CD4-positive, CD25-positive, alpha-beta regulatory T cell (primary cell): ENCODE data around the gene GLB1L2. TPM values are rescaled to one million over a fixed set of nuclear protein-coding genes. Genes with fewer than 3 reads are reported as not detected.

Source experiments
- ATAC-seq, 2 donors: fragments of 150-1000 bp; cut with Tn5 transposase; one replicate each; pipeline ENCODE4 v1.10.0; 2021; ENCODE audit warnings: low read depth in 2 of 2, moderate number of reproducible peaks in 2 of 2, moderate library complexity in 1 of 2
- DNase-seq, 3 donors: peaks; one replicate each; pipeline versions ENCODE4 v3.0.0 to v3.0.0-alpha.2; 2012 to 2022; ENCODE audit warnings: mixed read lengths in 1 of 3
- H3K27ac ChIP-seq: one replicate; pipeline ENCODE4 v1.7.0; 2013; ENCODE audit warnings: mild to moderate bottlenecking, low read length; ENCODE audit not compliant: insufficient read depth, poor library complexity, severe bottlenecking
- H3K27me3 ChIP-seq: one replicate; pipeline ENCODE4 v1.7.0; 2013; ENCODE audit warnings: low read length; ENCODE audit not compliant: control insufficient read depth, insufficient read depth
- H3K36me3 ChIP-seq: one replicate; pipeline ENCODE4 v1.7.0; 2013; ENCODE audit warnings: mild to moderate bottlenecking, low read length, moderate library complexity; ENCODE audit not compliant: control insufficient read depth, insufficient read depth
- H3K4me1 ChIP-seq: 2 replicates; pipeline ENCODE4 v1.7.0; 2013; ENCODE audit warnings: mild to moderate bottlenecking, low read length; ENCODE audit not compliant: insufficient read depth, control insufficient read depth, poor library complexity, severe bottlenecking
- H3K4me3 ChIP-seq: one replicate; pipeline ENCODE4 v1.7.0; 2013; ENCODE audit warnings: low read depth, mild to moderate bottlenecking, low read length, moderate library complexity
- H3K9me3 ChIP-seq, 2 experiments: 1 replicate in 1 of 2; 2 replicates in 1 of 2; pipeline ENCODE4 v1.7.0; 2013; ENCODE audit warnings: low read length in 2 of 2, mild to moderate bottlenecking in 1 of 2, moderate library complexity in 1 of 2; ENCODE audit not compliant: control insufficient read depth in 2 of 2
- H3K27ac Mint-ChIP-seq, 3 donors: one replicate each; pipeline ENCODE4 v1.8.0; 2020 to 2022; ENCODE audit warnings: mild to moderate bottlenecking in 3 of 3, mixed read lengths in 3 of 3, moderate library complexity in 2 of 3
- H3K27me3 Mint-ChIP-seq: one replicate; pipeline ENCODE4 v1.8.0; 2022; ENCODE audit warnings: mild to moderate bottlenecking, mixed read lengths
- H3K36me3 Mint-ChIP-seq: one replicate; pipeline ENCODE4 v1.8.0; 2020; ENCODE audit warnings: mixed read lengths
- H3K4me1 Mint-ChIP-seq, 4 donors: one replicate each; pipeline ENCODE4 v1.8.0; 2020 to 2022; ENCODE audit warnings: mixed read lengths in 4 of 4, mild to moderate bottlenecking in 1 of 4
- H3K4me3 Mint-ChIP-seq, 4 donors: one replicate each; pipeline ENCODE4 v1.8.0; 2020 to 2022; ENCODE audit warnings: mild to moderate bottlenecking in 4 of 4, mixed read lengths in 4 of 4, moderate library complexity in 3 of 4
- H3K9me3 Mint-ChIP-seq, 7 donors: one replicate each; pipeline ENCODE4 v1.8.0; 2020 to 2022; ENCODE audit warnings: mixed read lengths in 7 of 7, mild to moderate bottlenecking in 3 of 7, moderate library complexity in 2 of 7
- polyA plus RNA-seq, 4 donors: library from polyadenylated mRNA; unstranded; fragments of 300-500 nt; fragmentation: Illumina TruSeq; gene quantifications; one replicate each; pipeline ENCODE4 v1.2.3, GENCODE V29; 2021
- total RNA-seq: library from RNA; stranded (reverse); gene quantifications from one replicate; pipeline ENCODE4 v1.2.3, GENCODE V29; 2022

GLB1L2 gene
- total and polyA plus RNA-seq, 5 donors from 2014 or later = 0.11 to 0.79 (median 0.54) TPM; not detected in 1

DNA sequence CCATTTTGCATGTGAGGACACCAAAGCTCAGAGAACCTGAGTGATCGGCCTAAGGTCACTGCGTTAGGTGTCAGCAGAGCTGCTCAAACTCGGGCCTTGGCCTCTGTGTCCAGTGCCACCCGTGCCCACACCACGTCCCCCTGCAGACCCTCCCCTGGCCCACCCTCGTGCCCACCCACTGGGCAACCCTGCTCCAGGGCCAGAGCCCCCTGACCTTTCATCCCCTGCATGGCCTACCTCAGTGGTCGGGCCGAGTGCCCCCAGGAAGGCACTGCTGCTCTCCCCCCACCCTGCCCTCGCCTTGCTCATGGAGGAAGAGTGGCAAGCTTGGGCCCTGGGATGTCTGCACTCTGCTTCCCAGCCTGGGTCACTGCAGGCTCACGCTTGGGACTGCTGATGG lies 62.5 kb downstream of the GLB1L2 start:
- no peak overlapping the region for H3K4me3 Mint-ChIP-seq
- Histone ChIP-seq H3K36me3 (no peaks in the 10 kb centered on the region), H3K9me3 (no peaks in the 10 kb centered on the region), H3K27me3 (no peaks in the 10 kb centered on the region), H3K4me1 (no peaks in the 10 kb centered on the region), H3K27ac (no peak overlapping the region), H3K4me3 (no peak overlapping the region)
- peaks cover 0 to 1% (median 0%) of the 10 kb centered on the region in 7 donors for H3K9me3 Mint-ChIP-seq
- no peaks in the 10 kb centered on the region for H3K36me3 Mint-ChIP-seq
- no peaks in the 10 kb centered on the region for H3K4me1 Mint-ChIP-seq
- H3K27ac Mint-ChIP-seq = no peak overlapping the region
- H3K27me3 Mint-ChIP-seq = peaks cover 4% of the 10 kb centered on the region
- no peak for ATAC-seq
- no peak for DNase-seq

DNA sequence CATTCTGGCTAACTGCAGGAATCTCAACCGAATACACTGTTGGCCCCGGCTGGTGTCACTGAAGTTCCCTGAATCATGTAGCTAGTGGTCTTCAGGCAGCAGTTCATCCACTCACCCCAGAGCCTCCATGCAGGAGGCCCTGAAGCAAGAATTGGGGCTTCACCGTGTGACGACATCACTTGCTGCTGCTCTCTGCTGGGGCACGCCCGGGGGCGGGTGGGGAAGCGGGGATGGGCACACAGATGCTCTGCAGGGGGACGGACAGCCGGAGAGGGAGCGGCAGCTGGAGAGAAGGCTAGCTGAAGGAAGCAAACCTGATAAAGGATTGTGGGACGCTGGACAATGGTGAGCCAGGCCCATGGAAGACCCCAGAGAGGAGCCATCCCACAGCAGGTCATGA lies 63.2 kb downstream of the GLB1L2 start:
- ATAC-seq = no peak

DNA sequence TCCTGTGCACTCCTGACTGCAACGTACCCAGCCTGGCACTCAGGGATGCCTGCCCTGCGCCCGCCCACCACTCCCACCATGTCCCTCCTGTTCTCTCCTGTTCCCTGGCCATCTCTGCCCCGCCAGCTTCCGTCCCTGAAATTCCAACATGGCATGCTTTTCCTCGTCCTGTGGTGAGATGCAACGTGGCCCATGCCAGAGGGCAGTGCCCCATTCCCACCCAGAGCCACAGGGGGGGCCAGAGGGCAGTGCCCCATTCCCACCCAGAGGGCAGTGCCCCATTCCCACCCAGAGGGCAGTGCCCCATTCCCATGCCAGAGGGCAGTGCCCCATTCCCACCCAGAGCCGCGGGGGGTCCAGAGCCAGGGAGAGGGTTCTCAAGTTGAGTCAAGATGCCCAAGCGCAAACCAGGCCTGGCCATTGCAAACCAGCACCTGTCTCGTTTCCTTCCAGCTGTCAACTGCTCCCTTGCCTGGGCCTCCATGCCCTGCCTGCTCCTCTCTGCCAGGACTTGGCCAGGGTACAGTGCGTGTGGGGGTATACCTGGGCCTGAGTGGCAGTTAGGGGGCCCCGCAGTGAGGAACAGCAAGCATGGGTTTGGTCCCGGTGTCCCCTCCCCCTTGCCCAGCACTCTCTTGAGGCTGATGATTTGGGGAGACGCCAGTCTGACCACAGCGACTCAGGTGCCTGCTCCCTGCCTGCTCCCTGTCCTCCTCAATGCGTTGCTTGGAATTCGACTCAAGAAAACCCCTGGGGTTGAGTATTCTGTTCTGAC lies 65.7 kb downstream of the GLB1L2 start:
- no peaks in the 10 kb centered on the region for H3K27me3 ChIP-seq

More for the DNA sequence above, 63.2 kb downstream of the GLB1L2 start:
- no peak overlapping the region for H3K4me3 ChIP-seq
- no peaks in the 10 kb centered on the region for H3K27me3 ChIP-seq
- Mint-ChIP-seq H3K9me3 (peaks cover 0 to 1% (median 0%) of the 10 kb centered on the region in 7 donors), H3K4me1 (no peaks in the 10 kb centered on the region), H3K4me3 (no peak overlapping the region), H3K27ac (no peak overlapping the region), H3K36me3 (no peaks in the 10 kb centered on the region), H3K27me3 (peaks cover 4% of the 10 kb centered on the region)
- no peak for DNase-seq
- no peaks in the 10 kb centered on the region for H3K4me1 ChIP-seq
- H3K9me3 ChIP-seq = no peaks in the 10 kb centered on the region
- H3K36me3 ChIP-seq = no peaks in the 10 kb centered on the region
- no peak overlapping the region for H3K27ac ChIP-seq

DNA sequence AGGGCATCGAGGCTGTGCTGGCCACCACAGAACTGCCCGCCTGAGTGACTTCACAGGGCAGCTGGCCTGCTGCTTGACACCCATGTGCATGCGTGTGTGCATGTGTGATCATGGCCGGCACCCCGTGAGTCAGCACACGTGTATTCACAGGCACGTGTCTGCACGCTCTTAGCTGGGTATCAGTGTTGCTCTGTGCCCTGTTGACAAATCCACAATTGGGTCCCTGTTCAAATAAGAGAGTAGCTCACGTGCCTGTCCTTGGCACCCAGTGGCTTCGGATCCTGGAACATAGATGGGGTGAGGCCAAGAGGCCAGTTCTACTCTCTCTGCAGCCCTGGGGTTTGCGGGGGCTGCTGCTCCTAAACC lies 66.3 kb downstream of the GLB1L2 start:
- DNase-seq = no peak
- Mint-ChIP-seq H3K27me3 (peaks cover 4% of the 10 kb centered on the region), H3K4me1 (no peaks in the 10 kb centered on the region), H3K36me3 (no peaks in the 10 kb centered on the region), H3K4me3 (no peak overlapping the region), H3K27ac (no peak overlapping the region), H3K9me3 (peaks cover 0 to 1% (median 0%) of the 10 kb centered on the region in 7 donors)
- no peak overlapping the region for H3K27ac ChIP-seq
- H3K36me3 ChIP-seq = no peaks in the 10 kb centered on the region
- H3K4me1 ChIP-seq = no peaks in the 10 kb centered on the region
- no peaks in the 10 kb centered on the region for H3K27me3 ChIP-seq
- no peak for ATAC-seq
- no peak overlapping the region for H3K4me3 ChIP-seq
- no peaks in the 10 kb centered on the region for H3K9me3 ChIP-seq

More for the DNA sequence above, 65.7 kb downstream of the GLB1L2 start:
- Mint-ChIP-seq H3K27me3 (peaks cover 4% of the 10 kb centered on the region), H3K4me3 (no peak overlapping the region), H3K27ac (no peak overlapping the region), H3K4me1 (no peaks in the 10 kb centered on the region), H3K9me3 (peaks cover 0 to 1% (median 0%) of the 10 kb centered on the region in 7 donors), H3K36me3 (no peaks in the 10 kb centered on the region)
- Histone ChIP-seq H3K36me3 (no peaks in the 10 kb centered on the region), H3K9me3 (no peaks in the 10 kb centered on the region), H3K27ac (no peak overlapping the region), H3K4me1 (no peaks in the 10 kb centered on the region), H3K4me3 (no peak overlapping the region)
- no peak for DNase-seq
- ATAC-seq = no peak

DNA sequence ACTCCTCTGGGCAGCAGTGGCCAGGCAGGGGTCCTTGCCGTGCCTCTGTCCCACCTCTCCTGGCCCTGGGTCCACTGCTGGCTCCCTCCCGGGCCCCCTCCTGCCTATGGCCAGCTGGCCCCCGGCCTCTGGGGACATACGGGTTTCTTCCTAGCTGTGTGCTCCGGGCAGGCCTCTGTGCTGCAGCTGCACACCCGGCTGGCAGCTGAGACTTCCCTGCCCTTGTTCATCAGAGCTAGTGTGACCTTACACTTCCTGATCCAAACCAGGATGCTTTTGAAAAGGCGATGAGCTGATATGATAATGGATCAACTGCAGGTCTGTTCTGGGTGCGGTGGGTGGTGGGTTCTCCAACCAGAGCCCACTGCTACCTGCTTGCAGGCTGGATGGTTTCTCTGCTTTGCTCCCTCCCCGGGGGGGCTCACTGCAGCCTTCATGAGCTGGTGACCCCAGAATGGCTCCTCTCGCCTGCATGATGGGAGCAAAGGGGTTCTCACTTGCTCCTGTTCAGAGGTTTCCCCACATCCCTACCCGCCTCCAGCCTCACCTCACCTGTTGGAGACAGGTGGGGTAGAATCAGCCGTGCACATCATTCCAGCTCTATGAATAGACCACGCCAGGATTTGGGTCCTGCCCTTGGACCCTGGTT lies 67.0 kb downstream of the GLB1L2 start:
- Histone ChIP-seq H3K4me1 (no peaks in the 10 kb centered on the region), H3K27me3 (no peaks in the 10 kb centered on the region), H3K36me3 (no peaks in the 10 kb centered on the region), H3K9me3 (no peaks in the 10 kb centered on the region), H3K4me3 (no peak overlapping the region), H3K27ac (no peak overlapping the region)
- ATAC-seq (no peak), DNase-seq (no peak)
- Mint-ChIP-seq H3K4me3 (no peak overlapping the region), H3K36me3 (no peaks in the 10 kb centered on the region), H3K27me3 (peaks cover 4% of the 10 kb centered on the region), H3K4me1 (no peaks in the 10 kb centered on the region), H3K27ac (peak overlapping the region in 1 of 3 donors; percentile 38), H3K9me3 (peaks cover 0 to 1% (median 0%) of the 10 kb centered on the region in 7 donors)

DNA sequence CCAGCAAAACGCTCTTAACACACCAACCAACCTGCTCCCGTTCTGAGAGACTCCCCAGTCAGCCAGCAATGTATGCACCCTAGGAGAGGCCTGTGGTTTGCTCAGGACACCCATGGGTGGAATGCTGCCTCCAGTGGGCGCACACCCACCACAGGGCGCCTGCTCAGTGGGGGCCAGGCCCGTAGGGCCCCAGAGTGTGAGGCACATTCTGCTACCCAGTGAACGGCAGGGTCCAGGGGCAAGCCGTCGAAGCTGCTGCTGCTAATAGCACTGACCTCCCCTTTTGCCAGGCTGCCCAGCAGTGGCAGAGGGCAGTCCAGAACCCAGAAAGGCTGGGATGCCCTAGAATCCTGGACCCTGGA lies 67.5 kb downstream of the GLB1L2 start:
- Histone ChIP-seq H3K36me3 (no peaks in the 10 kb centered on the region), H3K27ac (no peak overlapping the region), H3K4me3 (no peak overlapping the region), H3K4me1 (no peaks in the 10 kb centered on the region), H3K27me3 (no peaks in the 10 kb centered on the region), H3K9me3 (no peaks in the 10 kb centered on the region)
- peak overlapping the region in 1 of 3 donors; percentile 38 for H3K27ac Mint-ChIP-seq
- no peak overlapping the region for H3K4me3 Mint-ChIP-seq
- H3K9me3 Mint-ChIP-seq = peaks cover 0 to 1% (median 0%) of the 10 kb centered on the region in 7 donors
- H3K4me1 Mint-ChIP-seq = no peaks in the 10 kb centered on the region
- ATAC-seq = no peak
- no peak for DNase-seq
- H3K36me3 Mint-ChIP-seq = no peaks in the 10 kb centered on the region
- H3K27me3 Mint-ChIP-seq = peaks cover 4% of the 10 kb centered on the region

DNA sequence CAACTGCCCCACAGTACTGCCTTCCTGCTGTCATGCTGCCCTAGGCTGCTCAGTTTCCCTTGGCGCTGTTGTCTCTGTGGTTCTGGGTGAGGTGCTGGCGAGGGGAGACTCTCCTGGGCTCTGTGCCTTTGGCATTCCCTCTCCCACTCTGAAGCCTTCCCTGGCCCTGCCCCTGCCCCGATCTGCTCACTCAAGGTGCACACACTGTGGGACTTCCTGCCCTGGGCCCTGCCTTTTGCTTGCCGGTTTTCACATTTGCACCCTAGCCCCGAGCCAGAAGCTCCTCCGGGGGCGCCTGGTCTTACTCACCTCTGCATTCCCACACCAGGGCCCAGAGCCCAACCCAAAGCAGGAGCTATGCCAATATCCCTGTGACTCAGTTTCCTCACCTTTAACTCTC lies 68.2 kb downstream of the GLB1L2 start:
- H3K4me1 Mint-ChIP-seq = no peaks in the 10 kb centered on the region
- H3K36me3 Mint-ChIP-seq = no peaks in the 10 kb centered on the region
- no peak overlapping the region for H3K27ac ChIP-seq
- no peaks in the 10 kb centered on the region for H3K27me3 ChIP-seq
- no peak overlapping the region for H3K4me3 ChIP-seq
- peaks cover 4% of the 10 kb centered on the region for H3K27me3 Mint-ChIP-seq
- H3K9me3 Mint-ChIP-seq = peaks cover 0 to 1% (median 0%) of the 10 kb centered on the region in 7 donors
- no peak overlapping the region for H3K27ac Mint-ChIP-seq
- no peak for ATAC-seq
- no peak for DNase-seq
- no peaks in the 10 kb centered on the region for H3K4me1 ChIP-seq
- H3K9me3 ChIP-seq = no peaks in the 10 kb centered on the region
- H3K36me3 ChIP-seq = no peaks in the 10 kb centered on the region
- no peak overlapping the region for H3K4me3 Mint-ChIP-seq
